Activated naive CD8-positive, alpha-beta T cell (primary cell): ENCODE data around the gene PCDHAC2.

Source experiments
- H3K27ac Mint-ChIP-seq: one replicate; pipeline ENCODE4 v1.8.0; 2021; ENCODE audit warnings: mixed read lengths
- H3K27me3 Mint-ChIP-seq: one replicate; pipeline ENCODE4 v1.8.0; 2021; ENCODE audit warnings: mixed read lengths
- H3K36me3 Mint-ChIP-seq: one replicate; pipeline ENCODE4 v1.8.0; 2021; ENCODE audit warnings: mixed read lengths
- H3K4me1 Mint-ChIP-seq: one replicate; pipeline ENCODE4 v1.8.0; 2021; ENCODE audit warnings: low read depth, mixed read lengths
- H3K4me3 Mint-ChIP-seq: one replicate; pipeline ENCODE4 v1.8.0; 2021; ENCODE audit warnings: mild to moderate bottlenecking, mixed read lengths
- H3K9me3 Mint-ChIP-seq: one replicate; pipeline ENCODE4 v1.8.0; 2021; ENCODE audit warnings: low read depth, mixed read lengths

The PCDHAC2 gene

DNA sequence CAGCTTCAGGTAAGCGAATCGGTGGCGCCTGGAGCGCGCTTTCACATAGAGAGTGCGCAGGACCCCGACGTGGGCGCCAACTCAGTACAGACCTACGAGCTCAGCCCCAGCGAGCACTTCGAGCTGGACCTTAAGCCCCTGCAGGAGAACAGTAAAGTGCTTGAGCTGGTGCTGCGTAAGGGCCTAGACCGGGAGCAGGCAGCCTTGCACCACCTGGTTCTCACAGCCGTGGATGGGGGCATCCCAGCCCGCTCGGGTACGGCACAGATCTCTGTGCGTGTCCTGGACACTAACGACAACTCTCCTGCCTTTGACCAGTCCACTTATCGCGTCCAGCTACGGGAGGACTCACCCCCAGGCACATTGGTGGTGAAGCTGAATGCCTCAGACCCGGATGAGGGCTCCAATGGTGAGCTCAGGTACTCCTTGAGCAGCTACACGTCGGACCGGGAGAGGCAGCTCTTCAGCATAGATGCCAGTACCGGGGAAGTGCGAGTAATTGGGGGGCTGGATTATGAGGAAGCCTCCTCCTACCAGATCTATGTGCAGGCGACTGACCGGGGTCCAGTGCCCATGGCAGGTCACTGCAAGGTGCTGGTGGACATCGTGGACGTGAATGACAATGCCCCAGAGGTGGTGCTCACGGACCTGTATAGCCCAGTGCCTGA, 1.1 kb downstream of the PCDHAC2 start:
- Mint-ChIP-seq H3K9me3 (no peaks in the 10 kb centered on the region), H3K27ac (no peak overlapping the region), H3K4me3 (no peak overlapping the region), H3K27me3 (peaks cover 25% of the 10 kb centered on the region), H3K36me3 (no peaks in the 10 kb centered on the region), H3K4me1 (peaks cover 3% of the 10 kb centered on the region)

DNA sequence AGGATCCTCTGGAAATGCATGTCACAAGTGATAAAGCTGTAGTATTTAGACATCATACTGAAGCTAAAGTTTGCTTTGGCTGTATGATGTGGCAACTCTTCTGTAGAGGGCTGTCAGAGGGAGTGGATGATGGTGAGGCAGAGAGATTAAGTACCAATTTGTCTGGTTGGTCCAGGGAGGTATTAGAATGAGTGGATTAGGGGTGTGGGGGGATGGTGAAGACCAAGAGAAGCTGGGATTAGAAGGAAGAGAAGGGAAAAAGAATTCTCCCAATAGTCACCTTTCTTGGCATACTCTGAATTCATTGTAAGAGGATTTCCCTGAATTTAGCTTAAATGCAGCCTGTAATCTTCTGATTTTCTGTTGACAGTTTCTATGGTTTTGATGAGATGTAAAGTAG, 3.6 kb downstream of the PCDHAC2 start:
- H3K27me3 Mint-ChIP-seq = peaks cover 18% of the 10 kb centered on the region
- H3K36me3 Mint-ChIP-seq = no peaks in the 10 kb centered on the region
- H3K4me1 Mint-ChIP-seq = peaks cover 3% of the 10 kb centered on the region
- H3K9me3 Mint-ChIP-seq = no peaks in the 10 kb centered on the region
- H3K4me3 Mint-ChIP-seq = no peak overlapping the region
- no peak overlapping the region for H3K27ac Mint-ChIP-seq

DNA sequence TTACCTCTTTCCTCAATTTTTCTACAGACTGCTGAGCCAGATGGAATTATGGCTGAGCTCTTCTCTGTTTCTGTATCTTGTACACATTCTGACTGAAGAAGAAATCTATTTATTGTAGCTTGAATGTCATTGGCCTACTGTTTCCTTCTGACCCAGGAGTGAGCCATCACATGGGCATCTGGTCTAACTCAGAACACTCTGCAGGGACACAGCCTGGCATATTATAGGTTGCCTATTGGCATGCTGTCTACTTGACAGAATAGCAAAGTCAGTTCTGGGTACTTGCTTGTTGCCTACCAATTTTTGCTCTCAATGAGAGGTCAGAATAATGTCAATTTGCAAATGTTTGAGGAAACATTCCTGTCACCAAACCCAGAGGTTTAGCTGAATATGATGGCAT, 7.3 kb downstream of the PCDHAC2 start:
- Mint-ChIP-seq H3K4me1 (no peaks in the 10 kb centered on the region), H3K36me3 (no peaks in the 10 kb centered on the region), H3K4me3 (no peak overlapping the region), H3K27ac (no peak overlapping the region), H3K27me3 (peaks cover 12% of the 10 kb centered on the region), H3K9me3 (no peaks in the 10 kb centered on the region)

DNA sequence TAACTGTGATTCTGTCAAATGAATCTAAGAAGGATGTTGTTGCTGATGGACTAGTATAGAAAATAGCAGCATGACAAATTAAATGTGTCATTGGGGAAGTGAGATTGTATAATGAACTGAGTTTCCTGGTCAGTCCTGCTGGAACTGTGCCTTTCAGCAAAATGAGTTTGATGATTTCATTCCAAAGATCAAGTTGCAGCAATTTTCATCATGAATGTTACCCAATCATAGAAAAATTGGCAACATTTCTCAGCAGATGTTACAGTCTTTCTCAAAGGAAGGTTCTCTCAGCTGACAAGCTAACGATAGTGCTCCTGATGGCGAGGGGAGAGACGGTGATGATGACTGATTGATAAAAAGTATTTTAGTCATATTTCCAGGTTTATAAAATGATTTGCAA, 10.7 kb downstream of the PCDHAC2 start:
- Mint-ChIP-seq H3K4me3 (no peak overlapping the region), H3K4me1 (no peaks in the 10 kb centered on the region), H3K27ac (no peak overlapping the region), H3K36me3 (no peaks in the 10 kb centered on the region), H3K9me3 (no peaks in the 10 kb centered on the region), H3K27me3 (peaks cover 12% of the 10 kb centered on the region)

GRCh38 chr5:140978260-140978659, 12.0 kb downstream of the PCDHAC2 start:
- Mint-ChIP-seq H3K27me3 (peaks cover 13% of the 10 kb centered on the region), H3K27ac (no peak overlapping the region), H3K4me1 (no peaks in the 10 kb centered on the region), H3K4me3 (no peak overlapping the region), H3K9me3 (no peaks in the 10 kb centered on the region), H3K36me3 (no peaks in the 10 kb centered on the region)

- Mint-ChIP-seq H3K27ac (no peak overlapping the region), H3K27me3 (peaks cover 13% of the 10 kb centered on the region), H3K9me3 (no peaks in the 10 kb centered on the region), H3K36me3 (no peaks in the 10 kb centered on the region), H3K4me1 (no peaks in the 10 kb centered on the region), H3K4me3 (no peak overlapping the region)
These were observed 12.7 kb downstream of the PCDHAC2 start for GRCh38 chr5:140978983-140979382.

- Mint-ChIP-seq H3K27ac (no peak overlapping the region), H3K27me3 (peaks cover 6% of the 10 kb centered on the region), H3K4me1 (no peaks in the 10 kb centered on the region), H3K36me3 (no peaks in the 10 kb centered on the region), H3K9me3 (no peaks in the 10 kb centered on the region), H3K4me3 (no peak overlapping the region)
These were observed 15.9 kb downstream of the PCDHAC2 start for GRCh38 chr5:140982083-140982716.

DNA sequence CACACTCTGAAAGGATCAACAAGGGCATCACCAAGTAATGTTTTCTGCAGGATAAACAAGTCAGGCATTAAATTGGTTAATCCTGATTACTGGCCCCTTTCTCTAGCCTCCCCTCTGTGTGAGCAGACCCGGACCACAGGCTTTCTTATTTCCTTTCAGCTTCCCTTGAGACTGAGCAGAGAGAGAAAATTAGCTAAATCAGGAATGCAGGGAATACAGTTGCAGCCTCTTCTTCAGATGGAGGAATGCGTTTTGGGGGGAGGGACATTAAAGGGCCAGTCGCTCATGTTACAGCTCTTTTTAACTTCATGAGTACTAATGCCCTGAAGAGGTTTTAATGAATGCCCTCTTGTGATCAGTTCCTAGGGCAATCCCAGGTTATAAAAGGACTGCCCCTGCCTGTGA, 19.8 kb downstream of the PCDHAC2 start:
- no peaks in the 10 kb centered on the region for H3K9me3 Mint-ChIP-seq
- H3K4me1 Mint-ChIP-seq = no peaks in the 10 kb centered on the region
- H3K36me3 Mint-ChIP-seq = no peaks in the 10 kb centered on the region
- H3K27ac Mint-ChIP-seq = no peak overlapping the region
- no peak overlapping the region for H3K4me3 Mint-ChIP-seq
- H3K27me3 Mint-ChIP-seq = peaks cover 12% of the 10 kb centered on the region

DNA sequence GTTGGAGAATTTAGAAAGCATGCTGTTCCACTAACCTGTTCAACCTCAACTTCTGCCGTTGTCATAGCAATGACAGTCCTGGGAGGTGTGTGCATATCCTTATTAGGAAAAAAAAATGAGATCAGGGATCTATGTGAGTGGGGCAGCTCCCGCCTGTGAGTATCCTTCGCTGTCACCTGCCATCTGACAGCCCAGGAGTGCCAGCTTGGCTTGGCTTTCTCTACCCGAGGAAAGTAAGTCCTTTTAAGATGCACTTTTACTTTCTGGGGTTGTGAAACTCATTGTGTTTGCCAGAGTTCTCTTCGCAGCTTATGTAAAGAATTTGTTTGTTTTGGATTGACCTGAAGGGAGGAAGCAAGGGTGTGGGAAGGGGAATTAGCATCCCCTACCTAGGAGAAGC, 21.8 kb downstream of the PCDHAC2 start:
- no peak overlapping the region for H3K27ac Mint-ChIP-seq
- peaks cover 14% of the 10 kb centered on the region for H3K27me3 Mint-ChIP-seq

GRCh38 chr5:140988608-140989007, 22.3 kb downstream of the PCDHAC2 start:
- no peaks in the 10 kb centered on the region for H3K4me1 Mint-ChIP-seq
- no peaks in the 10 kb centered on the region for H3K36me3 Mint-ChIP-seq
- H3K9me3 Mint-ChIP-seq = no peaks in the 10 kb centered on the region
- peaks cover 14% of the 10 kb centered on the region for H3K27me3 Mint-ChIP-seq
- no peak overlapping the region for H3K4me3 Mint-ChIP-seq
- no peak overlapping the region for H3K27ac Mint-ChIP-seq

More for the DNA sequence above, 21.8 kb downstream of the PCDHAC2 start:
- no peak overlapping the region for H3K4me3 Mint-ChIP-seq
- H3K9me3 Mint-ChIP-seq = no peaks in the 10 kb centered on the region
- H3K36me3 Mint-ChIP-seq = no peaks in the 10 kb centered on the region
- H3K4me1 Mint-ChIP-seq = no peaks in the 10 kb centered on the region

DNA sequence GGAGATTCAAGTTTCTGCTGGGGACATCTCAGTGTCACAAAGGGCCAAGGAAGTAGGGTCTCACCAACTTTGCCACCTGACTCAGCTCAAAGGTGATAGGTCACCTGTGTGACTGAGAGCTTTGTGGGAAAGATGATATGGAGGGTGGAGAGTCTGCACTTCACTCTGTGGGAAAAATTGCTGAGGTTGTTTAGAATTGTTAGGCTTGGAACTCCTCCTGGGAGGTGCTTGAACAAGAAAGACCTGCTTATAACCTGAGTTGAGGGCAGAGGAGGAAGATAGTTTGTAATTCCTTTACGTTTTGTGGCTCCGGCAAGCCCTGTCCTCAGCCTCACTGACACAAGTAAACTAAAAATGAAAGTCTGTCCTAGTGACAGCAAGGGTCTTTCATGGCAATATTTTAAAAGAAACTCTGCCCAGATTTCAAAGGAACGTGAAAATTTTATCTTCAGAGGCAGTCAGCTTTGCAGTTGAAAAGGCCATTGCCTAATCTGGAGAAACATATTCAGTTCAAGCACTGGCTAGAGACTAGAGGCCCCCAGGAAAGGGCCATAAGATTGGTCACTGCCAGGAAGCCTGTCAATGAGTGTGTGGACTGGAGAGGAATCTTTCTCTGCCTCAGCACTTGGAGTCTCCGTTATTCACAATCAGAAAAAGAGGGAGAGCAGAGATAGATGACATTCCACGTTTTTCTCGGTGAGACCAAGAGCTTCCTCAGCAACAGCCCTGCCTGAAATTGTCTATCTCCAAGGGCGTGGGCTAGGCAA, 23.2 kb downstream of the PCDHAC2 start:
- Mint-ChIP-seq H3K4me3 (no peak overlapping the region), H3K27ac (no peak overlapping the region), H3K27me3 (peaks cover 14% of the 10 kb centered on the region), H3K36me3 (no peaks in the 10 kb centered on the region), H3K4me1 (no peaks in the 10 kb centered on the region), H3K9me3 (no peaks in the 10 kb centered on the region)

DNA sequence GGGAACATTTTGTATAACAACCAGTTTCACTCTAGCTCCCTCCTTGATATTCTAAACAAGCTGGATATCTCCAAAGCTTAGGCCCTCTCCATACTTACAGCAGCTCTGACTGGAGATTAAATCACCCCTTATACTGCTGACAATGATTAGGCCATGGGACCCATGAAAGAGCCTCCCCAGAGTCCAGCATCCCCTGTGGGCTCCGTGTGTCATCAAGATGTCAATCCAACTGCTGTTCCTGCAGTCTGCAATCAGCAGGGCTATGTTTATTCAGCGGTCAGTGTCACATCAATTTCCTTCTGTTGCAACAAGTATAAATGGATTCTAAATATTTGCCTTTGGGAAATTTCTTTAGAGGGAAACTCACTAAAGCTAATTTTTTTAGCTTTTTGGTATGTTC, 26.6 kb downstream of the PCDHAC2 start:
- Mint-ChIP-seq H3K36me3 (no peaks in the 10 kb centered on the region), H3K27ac (no peak overlapping the region), H3K4me1 (no peaks in the 10 kb centered on the region), H3K4me3 (no peak overlapping the region), H3K27me3 (peaks cover 12% of the 10 kb centered on the region), H3K9me3 (peaks cover 3% of the 10 kb centered on the region)

GRCh38 chr5:140996060-140996459, 29.8 kb downstream of the PCDHAC2 start:
- Mint-ChIP-seq H3K4me3 (no peak overlapping the region), H3K27ac (no peak overlapping the region), H3K9me3 (peaks cover 3% of the 10 kb centered on the region), H3K27me3 (peaks cover 13% of the 10 kb centered on the region), H3K4me1 (no peaks in the 10 kb centered on the region), H3K36me3 (no peaks in the 10 kb centered on the region)

- Mint-ChIP-seq H3K4me3 (no peak overlapping the region), H3K36me3 (no peaks in the 10 kb centered on the region), H3K4me1 (peaks cover 10% of the 10 kb centered on the region), H3K27me3 (peaks cover 12% of the 10 kb centered on the region), H3K9me3 (peaks cover 3% of the 10 kb centered on the region), H3K27ac (no peak overlapping the region)
These were observed 32.7 kb downstream of the PCDHAC2 start for GRCh38 chr5:140998921-140999410.

DNA sequence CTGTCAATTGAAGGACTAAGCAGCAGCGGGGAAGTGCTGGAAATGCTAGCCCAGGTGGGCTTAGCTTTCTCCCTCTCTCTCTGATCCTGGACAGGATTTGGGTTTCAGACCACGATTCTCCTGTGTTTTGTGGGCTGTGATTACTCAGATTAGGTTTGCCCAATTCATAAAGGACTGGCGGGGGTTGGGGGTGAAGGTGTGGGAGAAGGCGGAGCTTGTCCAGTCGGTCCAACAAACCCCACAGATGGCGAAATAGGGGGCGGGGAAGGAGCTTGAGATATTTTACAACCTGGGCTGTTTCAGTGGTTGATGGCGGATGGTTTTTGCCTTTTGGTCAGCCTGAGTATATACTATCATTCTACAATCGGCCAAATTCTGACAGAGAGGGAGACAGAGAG, 35.2 kb downstream of the PCDHAC2 start:
- no peak overlapping the region for H3K27ac Mint-ChIP-seq
- H3K27me3 Mint-ChIP-seq = peaks cover 17% of the 10 kb centered on the region
- H3K4me3 Mint-ChIP-seq = peak overlapping the region; percentile 36
- H3K9me3 Mint-ChIP-seq = peaks cover 3% of the 10 kb centered on the region
- peaks cover 10% of the 10 kb centered on the region for H3K4me1 Mint-ChIP-seq
- H3K36me3 Mint-ChIP-seq = no peaks in the 10 kb centered on the region
